ENCODE data around the gene IL17F.

IL17F gene

DNA sequence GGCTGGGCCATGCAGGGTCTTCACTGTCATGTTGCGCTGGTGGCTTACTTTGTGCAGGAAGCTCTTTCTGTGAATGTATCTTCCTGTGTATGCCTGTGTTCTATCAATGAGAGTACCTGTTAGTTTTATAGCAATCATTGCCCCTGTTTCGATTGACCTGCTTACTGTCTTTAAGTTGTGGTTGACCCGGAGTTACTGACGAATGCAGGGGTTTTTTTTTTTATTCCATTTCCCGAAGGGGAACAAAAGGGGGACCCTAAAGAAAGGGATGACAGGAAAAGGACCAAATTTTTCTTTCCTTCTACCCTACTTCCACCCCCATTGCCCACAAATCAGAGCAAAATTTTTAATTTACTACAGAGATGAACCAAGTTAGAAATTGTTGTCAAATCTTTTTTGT lies at the start of gene IL17F:
Gene IL17F (minus strand): TSS at position 101 of the 400 bp plus-strand sequence. CDS start 71 bp downstream, at position 30.
- POLR2A ChIA-PET: no interaction called here

DNA sequence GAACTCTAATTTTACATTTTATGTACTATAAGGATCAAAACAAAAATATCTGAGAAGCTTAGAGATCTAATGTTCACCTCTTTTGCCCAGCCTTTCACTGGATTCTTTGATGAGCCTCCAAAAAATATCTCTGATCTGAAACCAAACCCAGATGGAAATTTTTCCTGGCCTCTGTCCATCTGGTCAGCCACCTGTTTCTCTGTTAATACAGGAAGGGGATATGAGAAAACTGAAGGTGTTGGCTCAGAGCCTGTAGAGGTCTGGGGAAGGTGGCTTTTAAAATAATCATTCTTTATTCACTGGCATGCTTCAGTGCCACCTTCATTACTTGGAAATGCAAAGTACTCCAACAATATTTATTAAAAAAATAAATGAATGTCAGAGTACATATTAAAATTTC lies 48.8 kb upstream of the IL17F start:
- ChIA-PET CTCF (no interaction called here), POLR2A (no interaction called here)
- TF ChIP-seq ZNF384 (IDR thresholded peaks at IDR 0.05) (no peak), NFRKB (IDR thresholded peaks at IDR 0.05) (no peak), FOXM1 (IDR thresholded peaks at IDR 0.05; ENCODE audit: borderline replicate concordance) (no peak), SP1 (IDR thresholded peaks at IDR 0.05) (no peak), BHLHE40 (IDR thresholded peaks at IDR 0.05; ENCODE audit: borderline replicate concordance) (no peak), FOXA1 (IDR thresholded peaks at IDR 0.05) (no peak), HDGF (IDR thresholded peaks at IDR 0.05; ENCODE audit: borderline replicate concordance) (no peak), ELF4 (IDR thresholded peaks at IDR 0.05) (no peak), LEF1 (IDR thresholded peaks at IDR 0.05; ENCODE audit: borderline replicate concordance) (no peak), SUZ12 (IDR thresholded peaks at IDR 0.05) (no peak), ARNT (IDR thresholded peaks at IDR 0.05) (no peak), TARDBP (IDR thresholded peaks at IDR 0.05) (no peak), CTBP1 (IDR thresholded peaks at IDR 0.05; ENCODE audit: borderline replicate concordance) (no peak), L3MBTL2 (conservative IDR thresholded peaks at IDR 0.05) (no peak), FOXK2 (IDR thresholded peaks at IDR 0.05) (no peak)
- TF ChIP-seq, protein P1, sequence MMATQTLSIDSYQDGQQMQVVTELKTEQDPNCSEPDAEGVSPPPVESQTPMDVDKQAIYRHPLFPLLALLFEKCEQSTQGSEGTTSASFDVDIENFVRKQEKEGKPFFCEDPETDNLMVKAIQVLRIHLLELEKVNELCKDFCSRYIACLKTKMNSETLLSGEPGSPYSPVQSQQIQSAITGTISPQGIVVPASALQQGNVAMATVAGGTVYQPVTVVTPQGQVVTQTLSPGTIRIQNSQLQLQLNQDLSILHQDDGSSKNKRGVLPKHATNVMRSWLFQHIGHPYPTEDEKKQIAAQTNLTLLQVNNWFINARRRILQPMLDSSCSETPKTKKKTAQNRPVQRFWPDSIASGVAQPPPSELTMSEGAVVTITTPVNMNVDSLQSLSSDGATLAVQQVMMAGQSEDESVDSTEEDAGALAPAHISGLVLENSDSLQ (IDR thresholded peaks at IDR 0.05): no peak
- no peak for DNase-seq (ENCODE audit: extremely low spot score)

More for the DNA sequence above, at the start of gene IL17F:
- no peak for DNase-seq (ENCODE audit: extremely low spot score)
- CTCF ChIA-PET: no interaction called here
- TF ChIP-seq TARDBP (IDR thresholded peaks at IDR 0.05) (no peak), L3MBTL2 (conservative IDR thresholded peaks at IDR 0.05) (no peak), CTBP1 (IDR thresholded peaks at IDR 0.05; ENCODE audit: borderline replicate concordance) (no peak), ARNT (IDR thresholded peaks at IDR 0.05) (no peak), LEF1 (IDR thresholded peaks at IDR 0.05; ENCODE audit: borderline replicate concordance) (no peak), HDGF (IDR thresholded peaks at IDR 0.05; ENCODE audit: borderline replicate concordance) (no peak), ZNF384 (IDR thresholded peaks at IDR 0.05) (no peak), BHLHE40 (IDR thresholded peaks at IDR 0.05; ENCODE audit: borderline replicate concordance) (no peak), FOXK2 (IDR thresholded peaks at IDR 0.05) (no peak), ELF4 (IDR thresholded peaks at IDR 0.05) (no peak), SP1 (IDR thresholded peaks at IDR 0.05) (no peak), FOXM1 (IDR thresholded peaks at IDR 0.05; ENCODE audit: borderline replicate concordance) (no peak), NFRKB (IDR thresholded peaks at IDR 0.05) (no peak), FOXA1 (IDR thresholded peaks at IDR 0.05) (no peak)
- TF ChIP-seq, protein P1 (IDR thresholded peaks at IDR 0.05): no peak

DNA sequence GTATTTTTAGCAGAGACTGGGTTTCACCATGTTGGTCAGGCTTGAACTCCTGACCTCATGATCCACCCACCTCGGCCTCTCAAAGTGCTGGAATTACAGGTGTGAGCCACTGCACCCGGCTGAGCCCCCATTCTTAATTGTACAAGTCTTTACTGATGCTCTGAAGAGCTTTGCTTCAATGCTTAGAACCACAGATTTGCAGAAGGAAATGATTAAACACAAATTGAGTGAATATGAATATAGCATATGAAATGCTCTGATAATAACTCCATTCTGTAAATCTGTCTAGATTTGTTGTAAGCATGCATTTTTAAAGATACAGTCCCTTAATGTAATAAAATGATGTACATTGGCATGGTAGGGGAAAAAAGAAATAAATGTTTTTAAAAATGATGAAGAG lies 44.5 kb upstream of the IL17F start:
- DNase-seq (ENCODE audit: extremely low spot score): no peak
- ChIA-PET POLR2A (no interaction called here), CTCF (no interaction called here)
- TF ChIP-seq HDGF (IDR thresholded peaks at IDR 0.05; ENCODE audit: borderline replicate concordance) (no peak), CTBP1 (IDR thresholded peaks at IDR 0.05; ENCODE audit: borderline replicate concordance) (no peak), FOXK2 (IDR thresholded peaks at IDR 0.05) (no peak), LEF1 (IDR thresholded peaks at IDR 0.05; ENCODE audit: borderline replicate concordance) (no peak), TARDBP (IDR thresholded peaks at IDR 0.05) (no peak), L3MBTL2 (conservative IDR thresholded peaks at IDR 0.05) (no peak), ZNF384 (IDR thresholded peaks at IDR 0.05) (no peak), BHLHE40 (IDR thresholded peaks at IDR 0.05; ENCODE audit: borderline replicate concordance) (no peak), ARNT (IDR thresholded peaks at IDR 0.05) (no peak), FOXA1 (IDR thresholded peaks at IDR 0.05) (no peak), FOXM1 (IDR thresholded peaks at IDR 0.05; ENCODE audit: borderline replicate concordance) (no peak)

DNA sequence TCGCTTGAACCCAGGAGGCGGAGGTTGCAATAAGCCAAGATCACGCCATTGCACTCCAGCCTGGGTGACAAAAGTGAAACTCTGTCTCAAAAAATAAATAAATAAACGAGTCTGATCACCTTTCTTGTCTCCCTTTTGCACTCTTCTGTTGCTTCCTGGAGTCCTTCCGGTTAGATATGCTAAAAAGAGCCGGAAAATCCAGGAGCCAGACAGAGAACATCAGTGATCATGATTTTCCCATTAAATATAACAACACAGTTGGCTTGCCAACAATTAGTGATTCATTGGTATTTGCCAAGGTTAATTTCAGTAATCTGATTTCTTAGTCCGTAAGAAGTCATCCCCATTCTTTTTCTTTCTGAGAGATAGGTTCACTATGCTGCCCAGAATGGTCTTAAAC lies 43.9 kb upstream of the IL17F start:
- CTCF ChIA-PET: no interaction called here
- TF ChIP-seq FOXM1 (IDR thresholded peaks at IDR 0.05; ENCODE audit: borderline replicate concordance) (no peak), FOXA1 (IDR thresholded peaks at IDR 0.05) (no peak), SUZ12 (IDR thresholded peaks at IDR 0.05) (no peak), ZNF384 (IDR thresholded peaks at IDR 0.05) (no peak), L3MBTL2 (conservative IDR thresholded peaks at IDR 0.05) (no peak), SP1 (IDR thresholded peaks at IDR 0.05) (no peak), TARDBP (IDR thresholded peaks at IDR 0.05) (no peak), NFRKB (IDR thresholded peaks at IDR 0.05) (no peak), LEF1 (IDR thresholded peaks at IDR 0.05; ENCODE audit: borderline replicate concordance) (no peak), BHLHE40 (IDR thresholded peaks at IDR 0.05; ENCODE audit: borderline replicate concordance) (no peak), ELF4 (IDR thresholded peaks at IDR 0.05) (no peak), ARNT (IDR thresholded peaks at IDR 0.05) (no peak), FOXK2 (IDR thresholded peaks at IDR 0.05) (no peak), HDGF (IDR thresholded peaks at IDR 0.05; ENCODE audit: borderline replicate concordance) (no peak), CTBP1 (IDR thresholded peaks at IDR 0.05; ENCODE audit: borderline replicate concordance) (no peak)
- TF ChIP-seq, protein P1 (IDR thresholded peaks at IDR 0.05): no peak
- POLR2A ChIA-PET: no interaction called here
- no peak for DNase-seq (ENCODE audit: extremely low spot score)

DNA sequence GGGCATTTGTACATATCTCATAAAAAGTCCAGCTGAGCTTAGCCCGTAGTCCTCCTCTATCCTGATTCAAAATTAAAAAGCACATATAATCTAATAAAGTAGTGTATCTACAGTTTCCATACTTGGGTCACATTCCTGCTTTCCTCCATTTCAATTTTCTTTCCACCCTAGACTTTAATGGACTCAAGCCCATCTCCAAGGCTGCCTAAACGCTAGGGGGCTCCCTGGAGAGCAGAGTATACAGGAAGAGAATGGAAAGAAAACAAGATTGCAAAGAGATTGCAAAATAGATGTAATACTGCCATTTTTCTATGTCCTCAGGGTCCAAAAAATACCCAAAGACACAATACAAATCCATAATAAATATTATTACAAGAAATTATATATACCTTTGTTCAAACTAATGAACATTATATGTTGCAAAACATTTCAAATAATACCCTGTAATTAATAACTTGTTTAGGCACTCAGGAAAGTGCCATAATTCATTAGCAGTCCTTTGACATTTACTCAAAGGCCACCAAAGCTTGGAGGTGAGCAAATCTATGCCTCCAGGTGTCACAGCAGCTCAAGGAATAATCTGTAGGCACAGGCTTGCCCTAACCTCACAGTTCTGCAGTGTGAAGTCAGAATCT lies 42.6 kb upstream of the IL17F start:
- peak; percentile 53 for DNase-seq (ENCODE audit: extremely low spot score)
- ChIA-PET CTCF (interaction anchor here (1.1 to 3.2 kb wide), 2 partner anchors 15 to 114 kb away, joined by 3 to 21 read pairs; no protein-coding TSS in a partner anchor), POLR2A (interaction anchor here (1.5 to 5.5 kb wide), 3 partner anchors 73 to 102 kb away, joined by 4 to 69 read pairs (median 17); partner anchors contain the start of gene PAQR8)
- TF ChIP-seq, protein P1 (IDR thresholded peaks at IDR 0.05): 0 out of 2 replicates have a peak, but pooled peaks have one; percentile 15
- TF ChIP-seq FOXM1 (IDR thresholded peaks at IDR 0.05; ENCODE audit: borderline replicate concordance): no peak

Data from HEK293T (cell line).